Activated T-cell treated with anti-CD3 and anti-CD28 coated beads for 24 hours (primary cell): ENCODE measurements around the gene KRT9.

Experiments used
- DNase-seq: peaks from one replicate; pipeline ENCODE4 v3.0.0-alpha.2; 2020; ENCODE audit warnings: low read depth

KRT9 gene

DNA sequence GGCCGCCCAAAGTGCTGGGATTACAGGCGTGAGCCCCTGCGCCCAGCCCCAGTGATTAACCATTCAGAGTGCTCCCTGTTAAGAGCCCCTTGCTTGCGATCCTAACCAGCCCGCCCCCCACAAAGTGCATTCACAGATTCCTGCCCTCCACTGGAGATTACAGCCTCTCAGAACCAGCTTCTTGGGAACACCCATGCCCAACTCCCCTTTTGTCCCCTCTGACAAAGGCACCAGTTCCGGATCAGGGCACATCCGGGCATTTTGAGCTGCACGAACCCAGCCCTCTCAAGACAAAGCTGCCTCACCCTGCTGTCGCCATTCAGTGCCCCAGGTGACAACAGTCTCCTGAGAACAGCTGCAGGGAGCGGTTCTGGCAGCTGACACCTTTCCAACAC is 42.9 kb downstream of the KRT9 start:
- no peak for DNase-seq

DNA sequence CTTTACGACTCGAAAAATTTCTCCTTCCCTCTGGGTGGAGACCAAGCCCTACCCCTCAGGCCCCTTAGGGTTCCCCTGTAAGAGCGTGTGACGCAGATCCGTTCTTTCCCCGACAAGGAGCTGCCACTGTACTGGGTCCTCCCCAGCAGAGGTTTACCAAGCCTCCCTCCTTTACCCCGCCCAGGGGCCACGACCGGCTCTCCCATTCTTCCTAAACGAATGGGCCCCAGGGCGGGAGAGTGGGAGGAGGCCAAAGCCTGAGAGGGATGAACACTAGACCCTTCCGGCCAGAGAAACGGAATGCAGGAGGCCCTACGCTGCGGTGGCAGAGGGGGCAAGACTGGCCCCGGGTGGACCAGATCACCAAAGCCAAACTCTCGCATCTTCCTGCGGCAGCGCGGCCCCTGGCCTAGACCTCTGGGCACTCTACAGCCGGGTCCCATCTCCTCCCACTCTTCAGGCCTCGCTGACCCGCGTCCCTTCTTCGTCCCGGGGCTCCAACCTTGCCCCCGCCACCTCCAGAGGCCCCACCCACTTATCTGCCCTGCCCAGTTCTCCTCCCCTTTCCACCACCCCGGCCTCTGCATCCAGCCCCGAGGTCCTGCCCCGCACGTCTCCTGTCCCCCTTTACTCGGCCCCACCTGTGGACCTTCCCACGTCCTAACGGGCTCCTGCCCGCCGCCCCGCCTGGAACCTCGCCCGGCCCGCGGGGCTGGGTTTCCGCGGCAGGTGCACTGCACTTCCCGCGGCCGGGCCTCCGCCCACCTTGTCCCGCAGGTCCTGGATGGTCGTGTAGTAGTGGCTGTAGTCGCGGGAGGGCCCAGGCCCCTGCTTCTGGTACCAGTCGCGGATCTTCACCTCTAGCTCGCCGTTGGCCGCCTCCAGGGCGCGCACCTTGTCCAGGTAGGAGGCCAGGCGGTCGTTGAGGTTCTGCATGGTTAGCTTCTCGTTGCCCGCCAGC is 44.5 kb downstream of the KRT9 start:
- DNase-seq: no peak

DNA sequence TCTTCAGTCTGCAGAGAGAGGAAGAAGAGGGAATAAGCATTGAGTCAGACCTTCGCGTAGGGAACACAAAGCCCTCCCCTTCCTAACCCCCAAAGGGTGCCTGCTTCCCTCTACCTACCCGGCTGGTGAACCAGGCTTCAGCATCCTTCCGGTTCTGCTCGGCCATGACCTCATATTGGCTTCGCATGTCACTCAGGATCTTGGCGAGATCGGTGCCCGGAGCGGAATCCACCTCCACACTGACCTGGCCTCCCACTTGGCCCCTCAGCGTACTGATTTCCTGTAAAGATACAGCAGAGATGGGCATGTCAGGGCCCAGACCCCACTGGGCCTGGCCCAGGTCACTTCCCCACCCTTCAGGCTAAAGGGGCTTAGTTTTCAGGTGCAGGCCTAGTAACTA is 47.6 kb downstream of the KRT9 start:
- no peak for DNase-seq

DNA sequence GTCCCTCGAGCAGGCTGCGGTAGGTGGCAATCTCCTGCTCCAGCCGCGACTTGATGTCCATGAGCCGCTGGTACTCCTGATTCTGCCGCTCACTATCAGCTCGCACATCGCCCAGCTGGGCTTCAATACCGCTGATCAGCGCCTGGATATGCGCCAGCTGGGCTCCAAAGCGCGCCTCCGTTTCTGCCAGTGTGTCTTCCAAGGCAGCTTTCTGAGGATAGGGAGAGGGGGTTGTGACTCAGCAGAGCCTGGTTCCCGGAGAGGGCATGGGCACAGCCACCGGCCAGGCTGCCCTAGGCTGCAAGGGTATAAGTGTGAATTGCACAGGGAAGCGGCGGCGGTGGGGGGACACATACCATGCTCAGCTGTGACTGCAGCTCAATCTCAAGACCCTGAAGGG is 48.1 kb downstream of the KRT9 start:
- no peak for DNase-seq

DNA sequence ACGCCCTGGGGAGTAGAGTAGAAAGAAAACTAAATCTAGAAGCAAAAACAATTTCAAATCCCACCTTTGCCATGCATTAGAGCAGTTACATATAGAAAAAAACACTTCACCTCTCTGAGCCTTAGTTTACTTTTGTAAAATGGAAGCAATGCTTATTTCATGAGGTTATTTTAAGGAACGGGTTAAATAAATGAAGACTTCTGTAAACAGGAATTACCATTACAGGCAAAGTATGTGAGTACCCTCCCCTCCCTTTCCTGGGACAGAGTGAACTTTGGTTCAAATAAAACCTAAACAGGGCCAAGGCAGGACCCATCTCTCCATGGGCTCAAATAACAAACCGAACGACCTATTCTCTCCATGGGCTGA is 48.6 kb downstream of the KRT9 start:
- DNase-seq: no peak

DNA sequence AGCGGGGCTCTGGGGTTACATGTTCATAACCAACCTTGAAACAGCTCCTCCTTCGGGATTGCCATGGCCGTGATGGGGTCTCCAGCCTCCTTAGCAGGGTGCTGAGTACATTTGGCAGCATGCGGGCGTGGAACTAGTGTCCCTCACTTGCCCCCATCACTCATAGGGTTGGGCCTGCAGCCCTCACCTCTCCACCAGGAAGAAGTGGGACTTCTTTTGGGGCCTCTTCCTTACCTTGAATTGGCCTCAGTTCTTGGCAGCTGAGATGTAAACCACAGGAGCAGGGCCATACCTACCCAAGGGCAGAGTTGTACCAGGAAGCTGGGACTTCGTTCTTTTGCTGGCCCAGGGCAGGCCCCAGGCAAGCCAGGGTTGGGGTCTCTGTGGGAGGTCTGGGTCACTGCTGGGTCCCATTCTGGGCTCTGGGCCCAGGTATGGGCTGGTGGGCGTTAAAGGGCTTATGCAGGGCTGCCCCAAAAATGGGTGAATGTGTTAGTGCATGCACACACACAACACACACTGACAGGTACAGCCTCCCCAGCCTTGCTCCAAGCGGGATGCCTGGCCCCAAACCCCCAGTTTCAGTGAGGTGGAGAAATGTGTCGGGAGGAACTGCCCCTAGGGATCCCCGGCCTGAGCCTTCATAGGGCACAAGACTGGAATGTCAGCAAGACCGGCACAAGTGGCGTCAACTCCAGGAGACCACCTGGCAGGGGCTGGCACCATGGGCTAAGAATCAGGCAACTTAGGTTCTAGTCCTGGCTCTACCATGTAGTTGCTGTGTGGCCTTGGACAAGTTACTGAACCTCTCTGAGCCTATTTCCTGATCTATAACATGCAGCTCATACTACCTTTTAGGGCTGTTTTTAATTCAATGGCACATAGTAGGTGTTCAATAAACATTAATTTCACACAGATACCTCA is 49.3 kb downstream of the KRT9 start:
- no peak for DNase-seq

DNA sequence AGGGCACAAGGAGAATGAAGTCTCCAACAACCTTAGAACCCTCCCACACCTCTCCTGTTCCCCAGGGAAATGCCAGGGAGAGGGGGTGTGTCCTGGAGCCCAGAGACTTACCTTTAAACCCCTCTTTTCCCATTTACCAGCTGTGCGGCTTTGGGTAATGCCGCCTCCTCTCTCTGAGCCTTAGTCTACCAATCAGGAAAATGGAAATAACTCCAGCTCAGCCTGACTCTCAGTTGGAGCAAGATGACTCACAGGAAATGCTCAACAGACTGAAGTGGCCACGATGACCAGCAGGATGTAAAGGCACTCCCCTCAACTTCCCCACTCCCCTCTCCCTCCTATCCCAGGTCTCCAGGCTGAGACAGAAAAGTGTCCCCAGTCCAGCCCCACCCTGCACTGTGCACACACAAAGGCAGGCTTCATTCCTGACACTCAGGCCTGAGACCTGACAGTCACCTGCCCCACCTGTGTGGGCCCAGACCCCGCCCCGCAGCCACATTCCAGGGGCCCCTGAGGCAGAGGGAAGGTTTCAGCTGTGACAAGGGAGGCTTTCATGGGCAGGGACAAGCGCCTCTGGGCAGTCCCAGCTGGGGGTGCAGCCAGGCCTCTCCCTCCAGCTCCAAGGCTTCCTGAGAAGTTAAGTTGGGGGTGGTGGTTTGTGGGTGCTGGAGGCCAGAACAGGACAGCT is 50.1 kb downstream of the KRT9 start:
- no peak for DNase-seq

DNA sequence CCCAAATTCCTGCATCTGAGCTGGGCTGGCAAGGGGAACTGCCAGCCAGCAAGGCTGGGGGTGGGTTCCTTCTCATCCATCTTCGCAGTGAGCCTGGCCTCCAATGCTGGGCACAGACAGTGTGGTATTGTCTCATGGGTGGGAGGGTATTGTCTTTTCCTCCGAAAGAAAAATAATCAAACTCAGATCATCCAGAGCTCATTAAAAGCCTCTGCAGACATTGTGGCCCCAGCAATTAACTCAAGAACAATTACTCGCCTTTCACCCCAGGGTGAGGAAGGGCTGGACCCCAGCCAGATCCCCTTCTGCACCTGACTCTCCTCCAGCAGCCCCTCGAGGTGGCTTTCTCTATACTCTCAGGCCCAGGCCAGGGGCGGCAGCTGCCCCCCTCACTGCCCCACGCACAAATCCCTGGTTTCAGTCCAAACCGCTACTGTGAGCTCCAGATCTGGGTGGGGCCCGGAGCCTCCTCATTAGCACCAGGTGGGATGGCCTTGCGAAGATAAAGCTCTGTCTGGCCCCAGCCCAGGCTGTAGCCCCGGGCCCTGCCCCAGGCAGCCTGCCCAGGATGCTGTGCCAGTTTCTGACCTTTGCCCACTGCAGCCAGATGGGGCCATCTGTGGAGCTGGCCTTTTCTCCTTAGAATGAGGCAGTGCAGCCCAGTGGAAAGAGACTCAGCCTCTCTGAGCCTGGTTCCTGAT is 50.9 kb downstream of the KRT9 start:
- no peak for DNase-seq

DNA sequence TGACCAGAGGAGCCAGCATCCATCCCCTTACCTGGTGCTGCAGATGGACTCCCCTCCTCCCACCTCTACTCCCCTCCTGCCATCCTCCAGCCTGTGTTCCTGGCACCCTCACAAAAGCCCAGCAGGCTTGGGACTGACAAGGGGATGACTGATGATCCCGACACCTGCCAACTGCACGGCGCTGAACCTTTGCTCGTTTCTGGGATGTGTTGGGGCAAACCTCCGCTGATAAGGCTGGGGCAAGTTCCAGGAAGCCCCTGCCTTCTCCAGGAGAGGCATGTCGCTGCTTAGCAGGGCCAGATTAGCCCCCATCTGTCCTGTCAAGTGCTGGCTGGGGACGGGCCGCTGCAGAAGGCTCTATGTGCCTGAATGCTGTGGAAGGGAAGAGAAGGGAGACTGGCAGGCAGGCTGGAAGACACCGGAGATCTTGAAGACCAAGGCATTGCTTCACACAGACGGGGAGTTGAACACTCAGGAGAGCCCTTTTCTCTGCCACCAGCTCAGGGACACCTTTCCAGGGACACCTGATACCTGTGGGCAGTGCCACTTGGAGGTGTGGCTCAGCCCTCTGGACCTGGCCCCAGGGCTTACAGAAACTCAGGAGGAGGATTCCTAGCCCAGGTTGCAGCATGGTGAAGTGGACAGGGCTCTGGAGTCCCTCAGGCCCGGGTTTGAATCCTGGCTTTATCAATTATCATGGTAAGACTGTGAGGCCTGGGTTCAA is 52.2 kb downstream of the KRT9 start:
- DNase-seq: no peak

DNA sequence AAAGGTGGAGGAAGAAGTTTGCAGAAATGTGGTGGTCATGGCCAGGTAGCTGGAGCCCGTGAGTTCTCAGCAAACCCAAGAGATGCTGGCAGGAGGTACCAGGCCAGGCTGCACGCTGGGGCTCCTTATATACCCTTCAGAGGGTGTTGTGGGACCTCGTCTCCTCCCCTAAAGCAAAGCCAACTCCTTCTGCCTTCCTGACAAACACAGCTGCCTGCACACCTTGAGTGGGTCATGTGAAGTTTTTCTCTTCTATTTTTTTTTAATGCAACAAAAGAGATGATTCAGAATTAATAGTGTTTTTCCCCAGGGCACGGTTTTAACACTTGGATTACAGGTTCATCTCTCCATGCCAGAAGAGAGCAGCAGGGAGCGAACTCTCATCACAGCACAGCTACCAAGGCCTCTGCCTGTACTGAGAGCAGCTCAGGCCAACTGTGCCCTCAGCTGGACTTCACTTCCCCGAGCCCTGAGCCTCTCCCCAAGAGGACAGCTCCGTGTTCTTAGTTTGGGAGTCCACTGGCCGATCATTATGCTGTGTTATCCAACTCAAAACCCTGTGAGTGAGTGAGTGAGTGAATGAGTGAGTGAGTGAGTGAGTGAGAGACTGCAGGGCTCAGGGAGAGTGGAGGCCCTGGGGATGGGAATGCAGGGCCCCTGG is 52.9 kb downstream of the KRT9 start, which contains the start of gene KRT15:
TSS of gene KRT15 (minus strand) at position 102 of the 661 bp plus-strand sequence. CDS start at position 39, 63 bp downstream.
- DNase-seq: no peak

DNA sequence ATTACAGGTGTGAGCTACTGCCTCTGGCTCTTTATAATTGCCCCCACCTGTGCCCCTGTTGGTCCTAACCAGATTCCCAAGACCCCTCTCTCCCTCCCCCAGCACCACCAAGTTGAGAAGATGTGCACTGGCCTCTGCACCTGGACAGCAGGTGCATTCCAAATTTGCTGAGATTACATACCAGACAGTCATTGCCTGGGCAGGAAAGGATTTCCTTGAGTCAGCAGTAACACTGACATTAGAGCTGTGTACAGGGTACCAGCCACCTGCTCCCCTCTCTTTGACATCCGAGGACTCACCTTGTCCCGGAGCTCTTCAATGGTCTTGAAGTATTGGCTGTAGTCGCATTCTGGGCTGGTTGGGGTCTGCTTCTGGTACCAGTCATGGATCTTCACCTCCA is 53.8 kb downstream of the KRT9 start:
- no peak for DNase-seq

DNA sequence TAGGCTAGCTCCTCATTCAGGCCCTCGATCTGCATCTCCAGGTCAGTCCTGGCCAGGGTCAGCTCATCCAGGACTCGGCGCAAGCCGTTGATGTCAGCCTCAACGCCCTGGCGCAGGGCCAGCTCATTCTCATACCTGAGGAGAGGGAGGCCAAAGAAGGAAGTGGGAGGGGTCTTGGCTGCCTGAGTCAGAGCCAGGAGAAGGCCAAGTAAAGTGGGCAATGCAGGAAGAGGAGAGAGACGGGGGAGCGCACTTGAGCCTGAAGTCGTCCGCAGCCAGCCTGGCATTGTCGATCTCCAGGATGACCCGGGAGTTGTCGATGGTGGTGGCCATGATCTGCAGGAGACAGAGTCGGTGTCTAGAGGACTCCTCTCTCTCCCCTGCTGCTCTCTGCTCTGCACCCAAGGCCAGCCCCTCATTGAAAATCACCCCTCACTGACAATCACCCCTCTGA is 55.0 kb downstream of the KRT9 start:
- DNase-seq: no peak

DNA sequence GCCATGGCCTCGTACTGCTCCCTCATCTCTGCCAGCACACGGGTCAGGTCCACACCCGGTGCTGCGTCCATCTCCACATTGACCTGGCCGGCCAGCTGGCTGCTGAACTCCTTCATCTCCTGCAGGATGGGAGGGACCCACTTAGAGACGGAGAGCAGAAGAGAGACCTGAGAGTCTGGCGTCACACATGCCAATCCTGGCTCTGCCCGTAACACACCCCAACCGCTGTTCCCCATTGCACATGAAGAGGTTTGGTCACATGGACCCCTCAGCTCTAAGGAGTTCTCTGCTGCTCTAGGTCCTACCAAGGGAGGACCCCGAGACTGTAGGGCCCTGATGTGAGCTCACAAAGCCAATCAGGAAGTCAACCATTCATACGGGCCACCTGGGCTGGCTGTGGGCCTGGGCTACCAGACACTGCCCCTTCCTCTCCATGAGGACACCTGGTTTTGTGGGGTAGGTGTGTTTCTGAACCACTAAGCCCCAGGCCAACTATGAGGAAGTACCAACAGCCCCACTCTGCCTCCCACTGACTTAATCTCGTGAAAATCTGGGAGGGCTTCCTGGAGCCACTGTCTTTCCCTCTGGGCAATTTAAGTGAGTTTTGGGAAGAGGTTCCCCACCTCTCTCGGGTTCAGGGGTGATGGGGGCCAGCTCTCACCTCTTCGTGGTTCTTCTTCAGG is 55.6 kb downstream of the KRT9 start:
- no peak for DNase-seq
